Stimulated activated effector memory CD8-positive, alpha-beta T cell treated with anti-CD3 and anti-CD28 coated beads, Interleukin-12 subunit alpha, Interleukin-12 subunit beta, amount 100 ng/mL, for 72 hours (primary cell): Measurements from ENCODE around the gene PER3.

Source experiments
- ATAC-seq: fragments of 150-1000 bp; cut with Tn5 transposase; 2 replicates; pipeline ENCODE4 v1.10.0; 2021
- DNase-seq, 2 donors: peaks; one replicate each; pipeline ENCODE4 v3.0.0; 2021 to 2022; ENCODE audit warnings: low spot score in 2 of 2
- H3K27ac Mint-ChIP-seq: one replicate; pipeline ENCODE4 v1.8.0; 2022; ENCODE audit warnings: mild to moderate bottlenecking, mixed read lengths
- H3K36me3 Mint-ChIP-seq: one replicate; pipeline ENCODE4 v1.8.0; 2022; ENCODE audit warnings: mild to moderate bottlenecking, mixed read lengths
- H3K4me1 Mint-ChIP-seq: one replicate; pipeline ENCODE4 v1.8.0; 2022; ENCODE audit warnings: mixed read lengths
- H3K4me3 Mint-ChIP-seq: one replicate; pipeline ENCODE4 v1.8.0; 2022; ENCODE audit warnings: mild to moderate bottlenecking, mixed read lengths
- H3K9me3 Mint-ChIP-seq: one replicate; pipeline ENCODE4 v1.8.0; 2022; ENCODE audit warnings: mixed read lengths

Gene PER3

GRCh38 chr1:7868070-7868780 lies 84.1 kb downstream of the PER3 start:
- Mint-ChIP-seq H3K4me1 (no peaks in the 10 kb centered on the region), H3K4me3 (no peak overlapping the region), H3K27ac (no peak overlapping the region), H3K9me3 (no peaks in the 10 kb centered on the region), H3K36me3 (no peaks in the 10 kb centered on the region)
- no peak for DNase-seq
- ATAC-seq, result no peak

GRCh38 chr1:7869136-7869920 lies 85.2 kb downstream of the PER3 start:
- ATAC-seq (no peak), DNase-seq (no peak)
- no peak overlapping the region for H3K4me3 Mint-ChIP-seq
- no peaks in the 10 kb centered on the region for H3K4me1 Mint-ChIP-seq
- H3K9me3 Mint-ChIP-seq, result no peaks in the 10 kb centered on the region
- no peaks in the 10 kb centered on the region for H3K36me3 Mint-ChIP-seq
- no peak overlapping the region for H3K27ac Mint-ChIP-seq

- Mint-ChIP-seq H3K36me3 (no peaks in the 10 kb centered on the region), H3K4me1 (no peaks in the 10 kb centered on the region), H3K9me3 (no peaks in the 10 kb centered on the region), H3K4me3 (no peak overlapping the region), H3K27ac (peak overlapping the region; percentile 46)
- DNase-seq (no peak), ATAC-seq (no peak)
Measured at GRCh38 chr1:7871136-7871535, 87.0 kb downstream of the PER3 start.

GRCh38 chr1:7873801-7874795 lies 90.0 kb downstream of the PER3 start:
- ATAC-seq, result no peak
- Mint-ChIP-seq H3K27ac (no peak overlapping the region), H3K9me3 (peaks cover 3% of the 10 kb centered on the region), H3K4me1 (no peaks in the 10 kb centered on the region), H3K36me3 (no peaks in the 10 kb centered on the region), H3K4me3 (no peak overlapping the region)
- DNase-seq, result no peak

GRCh38 chr1:7878027-7878426 lies 93.9 kb downstream of the PER3 start:
- DNase-seq (no peak), ATAC-seq (no peak)
- H3K4me1 Mint-ChIP-seq, result no peaks in the 10 kb centered on the region
- no peak overlapping the region for H3K4me3 Mint-ChIP-seq
- H3K36me3 Mint-ChIP-seq, result no peaks in the 10 kb centered on the region
- no peak overlapping the region for H3K27ac Mint-ChIP-seq
- H3K9me3 Mint-ChIP-seq, result peaks cover 3% of the 10 kb centered on the region

- H3K36me3 Mint-ChIP-seq, result no peaks in the 10 kb centered on the region
- H3K9me3 Mint-ChIP-seq, result peaks cover 3% of the 10 kb centered on the region
- H3K27ac Mint-ChIP-seq, result no peak overlapping the region
- no peaks in the 10 kb centered on the region for H3K4me1 Mint-ChIP-seq
- DNase-seq (no peak), ATAC-seq (no peak)
- H3K4me3 Mint-ChIP-seq, result no peak overlapping the region
Measured at GRCh38 chr1:7879228-7879627, 95.1 kb downstream of the PER3 start.

GRCh38 chr1:7884757-7885156 lies 100.7 kb downstream of the PER3 start:
- no peaks in the 10 kb centered on the region for H3K9me3 Mint-ChIP-seq
- H3K4me1 Mint-ChIP-seq, result no peaks in the 10 kb centered on the region
- H3K4me3 Mint-ChIP-seq, result no peak overlapping the region
- DNase-seq (no peak), ATAC-seq (no peak)
- no peak overlapping the region for H3K27ac Mint-ChIP-seq
- H3K36me3 Mint-ChIP-seq, result peaks cover 6% of the 10 kb centered on the region

GRCh38 chr1:7885513-7886404 lies 101.7 kb downstream of the PER3 start:
- DNase-seq, result peak in 1 of 2 donors; percentile 53

GRCh38 chr1:7886405-7886745 lies 102.3 kb downstream of the PER3 start:
- H3K9me3 Mint-ChIP-seq, result no peaks in the 10 kb centered on the region
- no peaks in the 10 kb centered on the region for H3K4me1 Mint-ChIP-seq
- no peak overlapping the region for H3K27ac Mint-ChIP-seq
- H3K4me3 Mint-ChIP-seq, result no peak overlapping the region
- DNase-seq (no peak), ATAC-seq (no peak)
- H3K36me3 Mint-ChIP-seq, result peaks cover 6% of the 10 kb centered on the region

More at GRCh38 chr1:7885513-7886404, 101.7 kb downstream of the PER3 start:
- Mint-ChIP-seq H3K36me3 (peaks cover 6% of the 10 kb centered on the region), H3K27ac (no peak overlapping the region), H3K4me3 (no peak overlapping the region), H3K4me1 (no peaks in the 10 kb centered on the region), H3K9me3 (no peaks in the 10 kb centered on the region)
- peak; percentile 62 for ATAC-seq

- DNase-seq, result no peak
- H3K36me3 Mint-ChIP-seq, result peaks cover 6% of the 10 kb centered on the region
- no peaks in the 10 kb centered on the region for H3K9me3 Mint-ChIP-seq
- H3K4me1 Mint-ChIP-seq, result no peaks in the 10 kb centered on the region
- no peak overlapping the region for H3K4me3 Mint-ChIP-seq
- H3K27ac Mint-ChIP-seq, result no peak overlapping the region
- no peak for ATAC-seq
Measured at GRCh38 chr1:7888248-7889081, 104.4 kb downstream of the PER3 start.

GRCh38 chr1:7890853-7891252 lies 106.8 kb downstream of the PER3 start:
- no peaks in the 10 kb centered on the region for H3K9me3 Mint-ChIP-seq
- no peak overlapping the region for H3K4me3 Mint-ChIP-seq
- no peak for DNase-seq
- no peak overlapping the region for H3K27ac Mint-ChIP-seq
- no peak for ATAC-seq
- H3K36me3 Mint-ChIP-seq, result peaks cover 6% of the 10 kb centered on the region
- H3K4me1 Mint-ChIP-seq, result no peaks in the 10 kb centered on the region

- Mint-ChIP-seq H3K27ac (peak overlapping the region; percentile 12), H3K9me3 (no peaks in the 10 kb centered on the region), H3K4me1 (no peaks in the 10 kb centered on the region), H3K36me3 (peaks cover 6% of the 10 kb centered on the region), H3K4me3 (no peak overlapping the region)
- DNase-seq, result no peak
- no peak for ATAC-seq
Measured at GRCh38 chr1:7891804-7892203, 107.7 kb downstream of the PER3 start.

- no peaks in the 10 kb centered on the region for H3K9me3 Mint-ChIP-seq
- no peak overlapping the region for H3K4me3 Mint-ChIP-seq
- ATAC-seq (no peak), DNase-seq (no peak)
- H3K36me3 Mint-ChIP-seq, result peaks cover 6% of the 10 kb centered on the region
- peaks cover 1% of the 10 kb centered on the region for H3K4me1 Mint-ChIP-seq
- no peak overlapping the region for H3K27ac Mint-ChIP-seq
Measured at GRCh38 chr1:7893529-7894180, 109.6 kb downstream of the PER3 start.
